ENCODE results near the gene PSMC1.

- TF ChIP-seq CTCF (IDR thresholded peaks at IDR 0.05; ENCODE audit: insufficient read depth, low read length, poor library complexity, severe bottlenecking) = no peak
- no peak for TF ChIP-seq EZH2phosphoT487 (conservative IDR thresholded peaks at IDR 0.05; ENCODE audit: low read length)
Observed at GRCh38 chr14:90296641-90297040, 40.3 kb downstream of the PSMC1 start.
